ENCODE results near the gene CCDC33.

DNA sequence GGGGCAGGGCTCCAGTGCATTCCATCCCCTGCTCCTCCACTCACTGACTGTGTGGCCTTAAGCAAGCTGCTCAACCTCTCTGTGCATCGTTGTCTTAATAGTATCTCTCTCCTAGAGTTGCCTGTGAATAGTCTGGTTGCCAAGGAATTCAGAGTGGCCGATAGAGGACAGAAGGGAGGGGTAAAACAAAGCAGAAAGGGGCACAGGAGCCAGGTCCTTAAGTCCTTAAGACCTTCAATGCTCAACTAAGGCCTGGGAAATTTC lies 145.0 kb downstream of the CCDC33 start:
- TF ChIP-seq, protein P1, sequence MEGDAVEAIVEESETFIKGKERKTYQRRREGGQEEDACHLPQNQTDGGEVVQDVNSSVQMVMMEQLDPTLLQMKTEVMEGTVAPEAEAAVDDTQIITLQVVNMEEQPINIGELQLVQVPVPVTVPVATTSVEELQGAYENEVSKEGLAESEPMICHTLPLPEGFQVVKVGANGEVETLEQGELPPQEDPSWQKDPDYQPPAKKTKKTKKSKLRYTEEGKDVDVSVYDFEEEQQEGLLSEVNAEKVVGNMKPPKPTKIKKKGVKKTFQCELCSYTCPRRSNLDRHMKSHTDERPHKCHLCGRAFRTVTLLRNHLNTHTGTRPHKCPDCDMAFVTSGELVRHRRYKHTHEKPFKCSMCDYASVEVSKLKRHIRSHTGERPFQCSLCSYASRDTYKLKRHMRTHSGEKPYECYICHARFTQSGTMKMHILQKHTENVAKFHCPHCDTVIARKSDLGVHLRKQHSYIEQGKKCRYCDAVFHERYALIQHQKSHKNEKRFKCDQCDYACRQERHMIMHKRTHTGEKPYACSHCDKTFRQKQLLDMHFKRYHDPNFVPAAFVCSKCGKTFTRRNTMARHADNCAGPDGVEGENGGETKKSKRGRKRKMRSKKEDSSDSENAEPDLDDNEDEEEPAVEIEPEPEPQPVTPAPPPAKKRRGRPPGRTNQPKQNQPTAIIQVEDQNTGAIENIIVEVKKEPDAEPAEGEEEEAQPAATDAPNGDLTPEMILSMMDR (IDR thresholded peaks at IDR 0.05 in 8 of 11, conservative IDR thresholded peaks at IDR 0.05 in 3 of 11) = no peak
- no peak for TF ChIP-seq POLR2AphosphoS5 (IDR thresholded peaks at IDR 0.05)

Data from spleen (tissue), 7 donors.